ENCODE measurements around the gene PEX10.

The PEX10 gene

GRCh38 chr1:2404142-2404889 lies 8.0 kb downstream of the PEX10 start:
- no peak for DNase-seq

GRCh38 chr1:2403273-2403672 lies 9.1 kb downstream of the PEX10 start:
- DNase-seq = no peak

- no peak for DNase-seq
Observed at GRCh38 chr1:2402420-2402819, 9.9 kb downstream of the PEX10 start.

- DNase-seq = no peak
Observed at GRCh38 chr1:2400950-2401649, 11.3 kb downstream of the PEX10 start.

- DNase-seq = no peak
Observed at GRCh38 chr1:2400576-2400909, 11.8 kb downstream of the PEX10 start.

- no peak for DNase-seq
Observed at GRCh38 chr1:2399890-2400575, 12.3 kb downstream of the PEX10 start.

GRCh38 chr1:2398871-2399270 lies 13.5 kb downstream of the PEX10 start:
- no peak for DNase-seq

GRCh38 chr1:2397007-2397679 lies 15.2 kb downstream of the PEX10 start:
- no peak for DNase-seq

- DNase-seq = no peak
Observed at GRCh38 chr1:2396476-2396875, 15.9 kb downstream of the PEX10 start.

- DNase-seq = no peak
Observed at GRCh38 chr1:2396059-2396458, 16.3 kb downstream of the PEX10 start.

- DNase-seq = no peak
Observed at GRCh38 chr1:2395245-2395644, 17.1 kb downstream of the PEX10 start.

GRCh38 chr1:2394761-2395160 lies 17.6 kb downstream of the PEX10 start:
- DNase-seq = no peak

- DNase-seq = no peak
Observed at GRCh38 chr1:2394220-2394619, 18.1 kb downstream of the PEX10 start.

- no peak for DNase-seq
Observed at GRCh38 chr1:2393471-2393877, 18.9 kb downstream of the PEX10 start.

- DNase-seq = no peak
Observed at GRCh38 chr1:2392686-2393085, 19.7 kb downstream of the PEX10 start.

- no peak for DNase-seq
Observed at GRCh38 chr1:2391931-2392509, 20.3 kb downstream of the PEX10 start.

- DNase-seq = peak; percentile 98
Observed at GRCh38 chr1:2391041-2391930, 21.1 kb downstream of the PEX10 start, which contains the start of the genes MORN1 and RER1. TSS of gene MORN1 (minus strand) at chr1:2391554. CDS start at chr1:2391533, 21 bp downstream. TSS of gene RER1 (plus strand) at chr1:2391841. CDS start at chr1:2395791, 3,950 bp downstream.

GRCh38 chr1:2389644-2390043 lies 22.7 kb downstream of the PEX10 start:
- DNase-seq = no peak

GRCh38 chr1:2388004-2388913 lies 24.1 kb downstream of the PEX10 start:
- DNase-seq = no peak

All from effector CD4-positive, alpha-beta T cell (primary cell).